GM21447 (cell line): Measurements from ENCODE around the gene GRID2.
"Not testable (repeated sequence)": the region's sequence is repeated elsewhere in the genome, so short reads cannot be mapped to it uniquely, and the experiment has no call there.

Experiments
- ATAC-seq: cut with Tn5 transposase; IDR thresholded peaks from one replicate; pipeline ENCODE4 v1.9.1; 2021; ENCODE audit not compliant: unreplicated experiment

Gene GRID2

GRCh38 chr4:93289241-93289640 lies 985.5 kb downstream of the GRID2 start:
- no peak for ATAC-seq

GRCh38 chr4:93289831-93290230 lies 986.1 kb downstream of the GRID2 start:
- ATAC-seq = no peak

- ATAC-seq = no peak
Observed at GRCh38 chr4:93299118-93299517, 995.4 kb downstream of the GRID2 start.

- not testable (repeated sequence) for ATAC-seq
Observed at GRCh38 chr4:93300780-93301555, 997.2 kb downstream of the GRID2 start.

GRCh38 chr4:93302310-93302709 lies 998.5 kb downstream of the GRID2 start:
- no peak for ATAC-seq

GRCh38 chr4:93303440-93303839 lies 999.7 kb downstream of the GRID2 start:
- ATAC-seq = no peak

GRCh38 chr4:93312299-93312698 lies 1008.5 kb downstream of the GRID2 start:
- no peak for ATAC-seq

- ATAC-seq = no peak
Observed at GRCh38 chr4:93313197-93313596, 1009.4 kb downstream of the GRID2 start.

GRCh38 chr4:93317057-93317456 lies 1013.3 kb downstream of the GRID2 start:
- ATAC-seq = no peak

GRCh38 chr4:93317561-93317960 lies 1013.8 kb downstream of the GRID2 start:
- ATAC-seq = no peak

- ATAC-seq = no peak
Observed at GRCh38 chr4:93319041-93319440, 1015.3 kb downstream of the GRID2 start.

GRCh38 chr4:93320356-93320755 lies 1016.6 kb downstream of the GRID2 start:
- ATAC-seq = no peak

- ATAC-seq = no peak
Observed at GRCh38 chr4:93327346-93327745, 1023.6 kb downstream of the GRID2 start.

GRCh38 chr4:93334003-93334402 lies 1030.2 kb downstream of the GRID2 start:
- peak; percentile 77 for ATAC-seq

- no peak for ATAC-seq
Observed at GRCh38 chr4:93337196-93337595, 1033.4 kb downstream of the GRID2 start.

GRCh38 chr4:93342738-93343137 lies 1039.0 kb downstream of the GRID2 start:
- ATAC-seq = no peak

- ATAC-seq = no peak
Observed at GRCh38 chr4:93346840-93347239, 1043.1 kb downstream of the GRID2 start.

- no peak for ATAC-seq
Observed at GRCh38 chr4:93348896-93349295, 1045.1 kb downstream of the GRID2 start.

- no peak for ATAC-seq
Observed at GRCh38 chr4:93351846-93352245, 1048.1 kb downstream of the GRID2 start.

- no peak for ATAC-seq
Observed at GRCh38 chr4:93355411-93355810, 1051.6 kb downstream of the GRID2 start.

- no peak for ATAC-seq
Observed at GRCh38 chr4:93359586-93359985, 1055.8 kb downstream of the GRID2 start.

- ATAC-seq = not testable (repeated sequence)
Observed at GRCh38 chr4:93366169-93366755, 1062.5 kb downstream of the GRID2 start.

GRCh38 chr4:93368968-93369367 lies 1065.2 kb downstream of the GRID2 start:
- ATAC-seq = no peak
